NB4 (cell line): Measurements from ENCODE around the gene ERGIC1.

Experiments used
- POLR2A ChIP-seq: IDR thresholded peaks from 2 replicates; pipeline ENCODE4 v1.6.1; 2011; ENCODE audit warnings: mild to moderate bottlenecking; ENCODE audit not compliant: insufficient read length; ENCODE audit errors: extremely low read depth
- TF ChIP-seq, protein P1 (sequence below): IDR thresholded peaks from one replicate; pipeline ENCODE4 v1.5.1; 2012; ENCODE audit warnings: low read depth, low read length
- TF ChIP-seq, protein P2 (sequence below): IDR thresholded peaks from 2 replicates; pipeline ENCODE4 v1.6.1; 2011; ENCODE audit warnings: low read depth, low read length

DNA sequence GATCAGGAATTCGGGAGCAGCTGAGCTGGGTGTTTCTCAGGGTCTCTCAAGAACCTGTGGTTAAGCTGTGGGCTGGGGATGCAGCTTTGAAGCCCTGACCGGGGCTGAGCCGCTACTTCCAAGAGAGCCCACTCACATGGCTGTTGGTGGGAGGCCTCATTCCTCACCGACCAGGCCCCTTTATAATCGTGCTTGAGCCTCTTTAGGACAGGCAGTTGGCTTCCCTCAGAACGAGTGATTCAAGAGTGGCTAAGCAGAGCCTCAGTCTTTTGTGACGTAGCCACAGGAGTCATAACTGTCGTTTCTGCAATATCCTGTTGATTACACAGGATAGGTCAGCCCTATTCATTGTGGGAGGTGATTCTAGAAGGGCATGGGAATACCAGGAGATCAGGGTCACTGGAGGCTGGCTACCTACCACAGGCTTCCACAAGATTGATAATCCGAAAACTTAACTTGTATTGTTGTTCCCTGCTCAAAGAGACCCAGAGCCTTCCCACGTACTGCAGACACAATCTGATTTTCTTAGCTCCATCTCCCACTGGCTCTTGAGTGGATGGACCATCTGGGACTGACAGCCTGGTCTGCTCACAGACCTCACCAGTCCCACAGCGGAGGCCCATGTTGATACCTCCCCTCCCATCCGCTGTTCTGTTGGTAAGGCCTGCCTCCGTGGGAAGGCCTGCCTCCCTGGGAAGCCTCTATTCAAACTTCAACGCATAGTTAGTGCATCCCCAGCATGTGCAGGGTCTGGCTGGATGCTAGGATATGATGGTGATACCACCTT lies 3.0 kb upstream of the ERGIC1 start:
- TF ChIP-seq, protein P1, sequence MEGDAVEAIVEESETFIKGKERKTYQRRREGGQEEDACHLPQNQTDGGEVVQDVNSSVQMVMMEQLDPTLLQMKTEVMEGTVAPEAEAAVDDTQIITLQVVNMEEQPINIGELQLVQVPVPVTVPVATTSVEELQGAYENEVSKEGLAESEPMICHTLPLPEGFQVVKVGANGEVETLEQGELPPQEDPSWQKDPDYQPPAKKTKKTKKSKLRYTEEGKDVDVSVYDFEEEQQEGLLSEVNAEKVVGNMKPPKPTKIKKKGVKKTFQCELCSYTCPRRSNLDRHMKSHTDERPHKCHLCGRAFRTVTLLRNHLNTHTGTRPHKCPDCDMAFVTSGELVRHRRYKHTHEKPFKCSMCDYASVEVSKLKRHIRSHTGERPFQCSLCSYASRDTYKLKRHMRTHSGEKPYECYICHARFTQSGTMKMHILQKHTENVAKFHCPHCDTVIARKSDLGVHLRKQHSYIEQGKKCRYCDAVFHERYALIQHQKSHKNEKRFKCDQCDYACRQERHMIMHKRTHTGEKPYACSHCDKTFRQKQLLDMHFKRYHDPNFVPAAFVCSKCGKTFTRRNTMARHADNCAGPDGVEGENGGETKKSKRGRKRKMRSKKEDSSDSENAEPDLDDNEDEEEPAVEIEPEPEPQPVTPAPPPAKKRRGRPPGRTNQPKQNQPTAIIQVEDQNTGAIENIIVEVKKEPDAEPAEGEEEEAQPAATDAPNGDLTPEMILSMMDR: no peak
- TF ChIP-seq POLR2A: peak; percentile 19
- TF ChIP-seq, protein P2, sequence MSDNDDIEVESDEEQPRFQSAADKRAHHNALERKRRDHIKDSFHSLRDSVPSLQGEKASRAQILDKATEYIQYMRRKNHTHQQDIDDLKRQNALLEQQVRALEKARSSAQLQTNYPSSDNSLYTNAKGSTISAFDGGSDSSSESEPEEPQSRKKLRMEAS: no peak
